Measurements from ENCODE around the gene LRRC8D.

LRRC8D gene

GRCh38 chr1:89982846-89983245, 162.0 kb downstream of the LRRC8D start:
- in situ Hi-C loops (cut with MboI; ENCODE audit: low sequenced_read_pairs): loop anchor here (25.0 kb wide), 2 partner anchors 346 to 496 kb away; partner anchors contain the start of gene LRRC8C

GRCh38 chr1:89984564-89985116, 163.8 kb downstream of the LRRC8D start:
- in situ Hi-C loops (cut with MboI; ENCODE audit: low sequenced_read_pairs): loop anchor here (25.0 kb wide), 2 partner anchors 347 to 497 kb away; partner anchors contain the start of gene LRRC8C

GRCh38 chr1:89986020-89986419, 165.2 kb downstream of the LRRC8D start:
- in situ Hi-C loops (cut with MboI; ENCODE audit: low sequenced_read_pairs): loop anchor here (25.0 kb wide), 2 partner anchors 349 to 499 kb away; partner anchors contain the start of gene LRRC8C
